Esophagus muscularis mucosa (tissue), 4 donors: ENCODE data around the gene CYSRT1.

Source experiments
- CTCF ChIP-seq, 3 experiments: fragments of 200-600 bp in 2 of 3; fragments of 450-650 bp in 1 of 3; sonication (generic) in 2 of 3; IDR thresholded peaks; one replicate each; pipeline ENCODE4 v1.5.1; 2017 to 2019; ENCODE audit warnings: antibody characterized with exemption in 3 of 3, mild to moderate bottlenecking in 2 of 3, moderate library complexity in 1 of 3
- EP300 ChIP-seq: sonication (generic); formaldehyde crosslinking; IDR thresholded peaks from one replicate; pipeline ENCODE4 v1.6.1; 2017; ENCODE audit warnings: antibody characterized with exemption
- POLR2A ChIP-seq: fragments of 450-650 bp; IDR thresholded peaks from one replicate; pipeline ENCODE4 v1.6.1; 2017; ENCODE audit warnings: antibody characterized with exemption, moderate library complexity, mild to moderate bottlenecking, low read depth
- POLR2AphosphoS5 ChIP-seq, 2 donors: sonication (generic); formaldehyde crosslinking; IDR thresholded peaks; one replicate each; pipeline ENCODE4 v1.6.1; 2017; ENCODE audit warnings: antibody characterized with exemption in 2 of 2

GRCh38 chr9:137231372-137232039, 6.5 kb downstream of the CYSRT1 start:
- no peak for TF ChIP-seq CTCF (IDR thresholded peaks at IDR 0.05)
- no peak for TF ChIP-seq POLR2A
- TF ChIP-seq EP300, result no peak
- no peak for TF ChIP-seq POLR2AphosphoS5 (IDR thresholded peaks at IDR 0.05)
